ENCODE results near the gene NEURL1.

NEURL1 gene

DNA sequence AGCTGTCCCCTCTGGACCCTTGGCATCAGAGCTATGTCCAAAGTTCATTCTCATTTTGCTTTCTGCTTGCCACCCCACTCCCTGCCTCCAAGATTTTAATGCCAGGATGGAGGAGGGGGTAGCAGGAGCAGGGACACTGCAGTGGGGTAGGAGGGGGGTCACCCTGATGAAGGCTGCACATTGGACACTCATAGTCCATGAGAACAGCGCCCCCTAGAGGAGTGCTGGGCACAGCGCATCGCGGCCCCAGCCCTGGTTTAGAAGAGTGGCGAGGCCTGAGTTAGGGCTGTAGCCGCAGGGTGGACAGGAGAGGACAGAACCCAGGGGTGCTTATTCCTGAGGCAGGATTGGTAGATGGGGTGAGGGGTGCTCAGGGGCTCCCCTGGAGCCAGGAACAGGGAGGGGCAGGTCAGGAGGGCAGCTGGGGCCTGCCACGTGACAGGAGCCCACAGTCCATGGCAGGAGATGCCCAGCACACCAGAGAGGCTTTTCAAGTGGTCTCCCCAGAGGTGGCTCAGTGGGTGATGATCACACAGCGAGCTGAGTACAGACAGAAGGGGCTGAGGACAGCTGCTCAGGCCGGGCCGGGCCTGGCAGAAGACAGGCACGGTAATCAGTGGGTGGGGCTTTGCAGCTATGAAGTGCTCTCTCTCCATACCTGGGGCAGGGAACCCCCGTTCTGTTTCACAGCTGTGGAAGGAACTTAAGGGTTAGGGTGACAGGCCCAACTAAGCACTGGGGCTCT, 71.4 kb downstream of the NEURL1 start:
- DNase-seq (ENCODE audit: low spot score), result no peak

DNA sequence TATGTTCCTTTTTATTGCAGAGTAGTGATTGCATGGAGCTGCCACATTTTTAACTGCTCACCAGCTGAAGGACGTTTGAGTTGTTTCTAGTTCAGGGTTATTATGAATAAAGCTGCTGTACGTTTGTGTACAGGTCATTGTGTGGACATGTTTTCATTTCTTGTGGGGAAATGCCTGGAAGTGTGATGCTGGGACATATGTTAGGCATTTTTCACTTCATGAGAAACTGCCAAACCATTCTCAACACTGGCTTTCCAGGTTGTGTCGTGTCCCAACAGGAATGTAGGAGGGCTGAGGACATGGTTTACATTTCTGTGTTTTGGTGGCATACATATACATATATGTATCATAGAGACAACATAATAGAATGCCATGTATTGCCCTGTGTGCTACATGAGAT, 73.0 kb downstream of the NEURL1 start:
- DNase-seq (ENCODE audit: low spot score), result no peak

- no peak for DNase-seq (ENCODE audit: low spot score)
Observed at GRCh38 chr10:103568505-103568904, 75.0 kb downstream of the NEURL1 start.

GRCh38 chr10:103569896-103570295, 76.4 kb downstream of the NEURL1 start:
- DNase-seq (ENCODE audit: low spot score), result no peak

- no peak for DNase-seq (ENCODE audit: low spot score)
Observed at GRCh38 chr10:103570844-103571655, 77.5 kb downstream of the NEURL1 start.

GRCh38 chr10:103571656-103571975, 78.1 kb downstream of the NEURL1 start:
- DNase-seq (ENCODE audit: low spot score), result no peak

DNA sequence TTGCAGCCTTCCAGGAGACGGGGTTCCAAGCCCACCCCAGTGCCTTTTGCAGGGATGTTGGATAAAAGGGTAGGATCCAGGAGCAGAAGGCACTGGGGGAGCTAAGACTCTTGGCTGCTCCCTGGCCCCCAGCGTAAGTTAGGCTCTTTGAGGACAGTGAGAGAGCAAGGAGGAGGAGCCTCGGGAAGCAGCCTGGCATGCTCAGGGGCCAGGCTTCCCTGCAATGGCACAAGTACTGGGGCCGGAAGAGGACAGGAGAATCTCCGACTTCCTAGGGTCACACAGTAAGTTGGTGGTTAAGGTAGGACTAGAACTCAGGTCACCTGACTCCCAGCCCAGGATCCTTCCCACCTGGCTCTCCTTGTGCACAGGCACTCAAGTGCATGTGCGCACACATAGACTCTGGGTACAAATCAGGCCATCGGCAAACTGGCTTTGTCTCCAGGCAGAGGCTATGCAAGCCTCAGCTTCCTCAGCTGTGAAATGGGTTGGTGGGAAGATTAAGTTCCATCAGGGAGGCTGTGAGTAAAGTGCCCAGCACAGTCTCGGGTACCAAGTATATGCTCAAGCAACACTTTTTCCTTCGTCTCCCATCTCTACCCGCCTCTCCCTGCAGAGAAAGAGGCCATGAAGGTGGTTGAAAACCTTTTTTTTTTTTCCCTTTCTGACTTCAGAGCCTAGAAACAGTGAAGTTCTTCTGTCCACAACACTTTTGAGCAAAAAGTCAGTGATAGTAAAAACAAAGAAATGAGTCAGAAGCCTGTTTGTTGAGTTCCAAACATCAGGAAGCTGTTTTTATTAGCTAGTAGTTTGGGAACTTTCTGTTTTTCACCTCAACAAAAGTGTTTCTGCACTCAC, 79.1 kb downstream of the NEURL1 start:
- no peak for DNase-seq (ENCODE audit: low spot score)

GRCh38 chr10:103573205-103573487, 79.6 kb downstream of the NEURL1 start:
- DNase-seq (ENCODE audit: low spot score), result no peak

- DNase-seq (ENCODE audit: low spot score), result no peak
Observed at GRCh38 chr10:103574097-103575061, 80.9 kb downstream of the NEURL1 start.

DNA sequence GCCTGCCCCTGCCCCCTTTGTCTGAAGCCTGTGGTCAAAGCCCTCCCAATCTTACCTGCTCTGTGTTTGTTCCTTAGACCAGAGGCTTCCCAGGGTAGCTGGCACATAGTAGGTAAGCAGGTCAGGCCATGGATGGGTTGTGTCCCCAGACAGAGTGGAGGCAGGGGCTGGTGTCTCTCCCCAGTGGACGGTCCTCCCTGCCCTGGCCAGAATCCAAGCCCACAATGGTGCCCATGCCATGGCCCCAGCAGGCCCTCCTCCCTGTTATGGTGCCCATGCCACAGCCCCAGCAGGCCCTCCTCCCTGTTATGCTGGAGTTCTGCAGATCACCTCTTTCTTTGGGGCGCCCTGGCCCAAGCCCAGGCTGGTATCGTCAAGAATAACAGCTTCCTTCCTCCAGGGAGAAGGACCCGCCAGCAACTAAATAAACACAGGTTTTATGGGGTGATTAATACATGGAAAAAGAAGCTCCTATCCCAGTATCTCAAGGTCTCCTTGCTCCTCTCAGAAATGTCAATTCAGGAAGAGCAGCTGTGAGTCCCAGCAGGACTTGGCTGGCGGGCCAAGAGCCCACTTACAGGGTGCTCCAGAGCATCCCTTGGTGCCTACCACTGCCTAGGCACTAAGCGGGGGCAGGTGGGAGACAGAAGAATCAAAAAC, 82.0 kb downstream of the NEURL1 start:
- DNase-seq (ENCODE audit: low spot score), result no peak

GRCh38 chr10:103576076-103576471, 82.6 kb downstream of the NEURL1 start:
- no peak for DNase-seq (ENCODE audit: low spot score)

- DNase-seq (ENCODE audit: low spot score), result no peak
Observed at GRCh38 chr10:103576862-103577261, 83.4 kb downstream of the NEURL1 start.

DNA sequence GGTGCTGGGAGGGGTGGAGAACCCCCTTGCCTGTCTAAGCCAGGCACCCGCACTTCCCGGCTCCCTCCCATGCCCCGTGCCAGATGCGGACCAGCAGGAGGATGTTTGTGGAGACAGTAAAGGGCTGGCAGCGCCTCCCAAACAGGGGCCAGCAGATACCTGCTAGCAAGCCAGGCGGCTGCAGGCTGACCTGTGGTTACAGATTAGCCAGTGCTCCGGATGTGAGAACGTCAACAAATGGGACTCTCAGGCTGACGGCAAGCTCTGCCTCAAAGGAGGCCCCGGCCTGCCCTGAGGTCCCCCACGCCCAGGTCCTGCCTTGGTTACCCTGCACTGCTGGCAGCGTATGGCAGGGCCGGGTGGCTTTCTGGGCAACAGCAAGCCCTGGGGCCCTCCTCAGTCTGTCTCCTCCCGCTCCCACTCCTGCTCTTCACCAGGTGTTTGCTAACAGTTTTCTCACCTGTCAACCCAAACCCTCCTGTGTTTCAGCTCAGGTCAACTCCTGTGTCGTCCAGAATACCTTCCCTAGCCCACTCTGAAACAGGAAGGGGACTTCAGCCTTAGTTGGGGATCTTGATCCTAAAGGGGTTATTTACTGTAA, 85.4 kb downstream of the NEURL1 start:
- no peak for DNase-seq (ENCODE audit: low spot score)

DNA sequence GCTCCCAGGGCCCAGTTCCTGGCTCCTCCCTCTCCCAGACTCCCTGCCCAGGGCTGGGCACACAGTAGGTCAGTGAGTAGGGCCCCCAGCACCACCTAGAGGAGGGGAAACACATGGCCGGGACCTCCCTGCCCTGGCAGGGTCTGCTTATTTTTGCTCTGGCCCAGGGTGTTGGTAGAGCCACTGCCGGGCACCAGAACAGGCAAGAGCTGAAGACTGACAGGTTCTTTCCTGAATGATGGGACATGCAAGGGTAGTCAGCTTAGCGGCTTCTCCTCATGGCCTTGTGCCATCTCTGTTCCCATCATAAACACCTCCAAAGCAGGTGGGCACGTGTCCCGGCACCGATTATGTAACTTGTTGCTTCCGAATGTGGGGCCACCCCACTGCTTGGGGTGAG, 86.5 kb downstream of the NEURL1 start:
- no peak for DNase-seq (ENCODE audit: low spot score)

GRCh38 chr10:103580430-103580829, 86.9 kb downstream of the NEURL1 start:
- no peak for DNase-seq (ENCODE audit: low spot score)

DNA sequence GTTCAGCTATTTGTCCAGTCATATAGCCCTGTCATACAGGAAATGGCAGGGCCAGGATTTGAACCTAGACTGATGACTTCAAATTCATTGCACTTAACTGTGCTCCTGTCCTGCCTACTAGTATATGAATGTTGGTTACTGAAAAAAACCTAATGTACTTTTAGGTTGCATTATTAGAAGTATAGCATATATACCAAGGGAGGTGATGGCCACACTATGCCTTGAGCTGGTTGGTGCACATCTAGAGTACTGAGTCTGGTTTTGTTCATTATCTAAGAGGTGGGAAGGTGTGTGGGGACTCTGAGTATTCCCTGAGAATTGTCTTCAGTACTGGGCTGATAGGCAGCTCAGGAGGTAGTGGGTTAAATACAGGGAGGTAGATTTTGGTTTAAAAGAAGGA, 88.0 kb downstream of the NEURL1 start:
- DNase-seq (ENCODE audit: low spot score), result no peak

DNA sequence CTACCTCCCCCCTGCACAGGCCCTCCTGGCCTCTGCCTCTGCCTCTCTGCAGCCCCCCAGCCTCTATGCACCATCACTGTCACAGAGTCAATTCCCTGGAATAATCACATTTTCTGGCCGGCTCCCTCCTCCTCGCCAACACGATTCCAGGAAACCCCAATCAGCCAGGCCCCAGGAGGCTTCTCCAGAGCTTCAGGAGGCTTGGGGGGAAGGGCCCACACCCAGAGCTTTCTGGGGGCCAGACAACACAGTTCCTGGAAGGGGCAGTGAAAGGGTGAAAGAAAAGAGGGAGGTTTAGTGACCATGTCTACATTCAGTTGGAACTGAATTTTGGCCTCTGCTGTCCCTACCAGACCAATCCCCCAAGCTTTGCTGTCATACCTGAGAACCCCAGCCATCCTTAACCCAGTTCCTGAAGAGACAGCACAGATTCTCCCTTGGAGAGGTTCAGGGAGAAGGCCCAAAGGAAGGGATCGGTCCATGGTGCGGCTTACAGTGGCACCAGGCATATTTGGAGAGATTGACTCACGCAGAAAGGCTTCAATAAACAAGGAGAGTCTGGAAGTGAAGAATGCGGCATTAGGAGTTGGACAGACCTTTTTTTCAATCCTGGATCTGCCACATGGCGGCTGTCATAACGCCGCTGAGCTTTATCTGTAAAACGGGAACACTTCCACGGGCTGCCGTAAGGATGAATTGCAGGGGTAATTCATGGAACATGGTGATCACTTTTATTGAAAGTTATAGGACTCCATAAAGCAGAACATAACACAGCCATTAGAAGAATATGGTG, 89.0 kb downstream of the NEURL1 start:
- no peak for DNase-seq (ENCODE audit: low spot score)

- DNase-seq (ENCODE audit: low spot score), result no peak
Observed at GRCh38 chr10:103583871-103584215, 90.3 kb downstream of the NEURL1 start.

DNA sequence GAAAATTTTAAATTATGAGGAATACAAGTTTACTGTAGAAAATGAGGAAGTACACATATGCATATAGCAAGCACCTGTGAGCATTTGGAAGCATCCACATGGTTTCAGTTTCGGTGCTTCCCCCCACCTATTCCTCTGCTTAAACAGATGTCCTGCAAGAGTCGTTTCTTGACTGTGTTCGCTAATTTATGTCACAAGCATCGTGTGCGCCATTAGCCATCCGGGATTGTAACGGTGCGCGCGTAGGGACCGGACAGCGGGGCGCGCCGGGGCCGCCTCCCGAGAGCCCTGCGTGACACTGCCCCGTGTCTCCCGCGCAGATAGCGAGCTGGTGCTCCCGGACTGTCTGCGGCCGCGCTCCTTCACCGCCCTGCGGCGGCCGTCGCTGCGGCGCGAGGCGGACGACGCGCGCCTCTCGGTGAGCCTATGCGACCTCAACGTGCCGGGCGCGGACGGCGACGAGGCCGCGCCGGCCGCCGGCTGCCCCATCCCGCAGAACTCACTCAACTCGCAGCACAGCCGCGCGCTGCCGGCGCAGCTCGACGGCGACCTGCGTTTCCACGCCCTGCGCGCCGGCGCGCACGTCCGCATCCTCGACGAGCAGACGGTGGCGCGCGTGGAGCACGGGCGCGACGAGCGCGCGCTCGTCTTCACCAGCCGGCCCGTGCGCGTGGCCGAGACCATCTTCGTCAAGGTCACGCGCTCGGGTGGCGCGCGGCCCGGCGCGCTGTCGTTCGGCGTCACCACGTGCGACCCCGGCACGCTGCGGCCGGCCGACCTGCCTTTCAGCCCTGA, 90.9 kb downstream of the NEURL1 start:
- no peak for DNase-seq (ENCODE audit: low spot score)
